ENCODE measurements around the gene ERVFRD-1.

ERVFRD-1 gene

GRCh38 chr6:11129908-11130565 lies 18.5 kb upstream of the ERVFRD-1 start:
- no peak for DNase-seq (ENCODE audit: low spot score)

- no peak for DNase-seq (ENCODE audit: low spot score)
These were observed 17.1 kb upstream of the ERVFRD-1 start for GRCh38 chr6:11128608-11129007.

- DNase-seq (ENCODE audit: low spot score): no peak
These were observed 15.4 kb upstream of the ERVFRD-1 start for GRCh38 chr6:11126876-11127275.

DNA sequence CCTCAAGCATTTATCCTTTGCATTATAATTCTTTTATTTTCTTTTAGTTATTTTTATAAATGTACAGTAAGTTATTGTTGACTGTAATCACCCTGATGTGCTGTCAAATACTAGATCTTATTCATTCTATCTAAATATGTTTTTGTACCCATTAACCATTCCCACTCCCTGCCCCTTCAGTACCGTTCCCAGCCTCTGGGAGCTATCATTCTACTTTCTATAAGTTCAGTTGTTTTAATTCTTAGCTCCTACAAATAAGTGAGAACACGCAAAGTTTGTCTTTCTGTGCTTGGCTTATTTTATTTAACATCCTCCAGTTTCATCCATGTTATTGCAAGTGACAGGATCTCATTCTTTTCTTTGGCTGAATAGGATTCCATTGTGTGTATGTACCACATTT lies 12.5 kb upstream of the ERVFRD-1 start:
- DNase-seq (ENCODE audit: low spot score): no peak

- DNase-seq (ENCODE audit: low spot score): no peak
These were observed 10.9 kb upstream of the ERVFRD-1 start for GRCh38 chr6:11122380-11122779.

GRCh38 chr6:11121851-11122250 lies 10.3 kb upstream of the ERVFRD-1 start:
- DNase-seq (ENCODE audit: low spot score): no peak

- no peak for DNase-seq (ENCODE audit: low spot score)
These were observed 8.9 kb upstream of the ERVFRD-1 start for GRCh38 chr6:11120271-11121005.

GRCh38 chr6:11115808-11116536 lies 4.4 kb upstream of the ERVFRD-1 start:
- peak; percentile 41 for DNase-seq (ENCODE audit: low spot score)

- peak; percentile 60 for DNase-seq (ENCODE audit: low spot score)
These were observed 1.5 kb upstream of the ERVFRD-1 start for GRCh38 chr6:11113038-11113437.

DNA sequence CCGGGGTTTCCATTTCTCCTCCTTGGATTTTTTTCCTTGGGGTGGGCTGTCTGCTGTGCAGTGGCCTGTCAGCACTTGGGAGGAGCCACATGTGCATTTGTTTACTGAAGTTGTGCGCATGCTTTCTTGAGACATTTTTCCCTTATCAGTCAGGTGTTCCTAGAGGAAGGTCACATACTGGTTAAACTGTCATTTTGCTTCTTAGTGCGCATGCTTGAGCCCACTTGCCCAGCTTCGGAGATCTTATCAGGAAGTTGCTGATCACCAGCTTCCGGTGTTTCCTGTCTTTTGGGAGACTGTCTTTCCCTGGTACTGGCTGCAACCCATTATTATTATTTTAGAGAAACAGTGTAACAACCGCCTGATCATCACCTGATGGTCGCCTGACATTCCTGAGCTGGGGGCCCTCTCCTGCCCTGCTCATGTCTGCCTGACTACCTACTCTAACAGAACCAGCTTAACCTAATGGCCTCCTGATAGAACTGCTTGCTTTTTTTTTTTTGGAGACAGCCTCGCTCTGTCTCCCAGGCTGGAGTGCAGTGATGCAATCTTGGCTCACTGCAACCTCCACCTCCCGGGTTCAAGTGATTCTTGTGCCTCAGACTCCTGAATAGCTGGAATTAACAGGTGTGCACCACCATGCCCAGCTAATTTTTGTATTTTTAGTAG lies 378 bp upstream of the ERVFRD-1 start:
- no peak for DNase-seq (ENCODE audit: low spot score)

DNA sequence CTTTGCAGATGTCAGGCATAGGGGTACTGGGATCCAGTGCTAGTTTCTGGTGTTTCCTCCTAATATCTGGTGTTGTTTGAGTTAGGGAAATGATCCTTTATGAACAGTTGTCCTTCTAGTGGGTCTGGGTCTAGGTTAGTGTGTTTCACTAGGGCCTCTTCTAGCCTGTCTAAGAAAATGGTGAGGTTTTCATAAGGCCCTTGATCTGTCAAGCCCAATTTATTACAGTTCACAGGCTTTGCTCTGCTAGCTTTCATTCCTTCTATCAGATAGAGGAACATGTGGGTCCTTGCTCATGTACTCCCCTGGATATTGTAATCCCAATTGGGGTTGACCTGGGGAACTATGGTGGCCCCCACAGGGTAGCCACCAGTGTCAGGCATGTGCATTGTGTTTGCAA lies 2.8 kb downstream of the ERVFRD-1 start:
- no peak for DNase-seq (ENCODE audit: low spot score)

DNA sequence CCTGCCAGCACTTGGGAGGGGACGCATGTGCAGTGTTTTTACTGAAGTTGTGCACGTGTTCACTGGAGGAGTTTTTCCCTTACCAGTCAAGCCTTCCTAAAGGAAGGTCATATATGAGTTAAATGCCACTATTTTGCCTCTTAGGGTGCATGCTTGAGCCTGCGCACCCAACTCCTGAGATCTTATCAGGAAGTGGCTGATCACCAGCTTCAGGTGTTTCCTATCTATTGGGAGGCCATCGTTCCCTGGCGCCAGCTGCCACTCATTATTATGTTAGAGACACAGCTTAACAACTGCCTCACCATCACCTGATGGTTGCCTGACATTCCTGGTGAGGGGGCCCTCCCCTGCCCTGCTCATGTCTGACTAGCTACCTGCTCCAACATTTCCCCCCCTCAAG lies 8.5 kb downstream of the ERVFRD-1 start:
- no peak for DNase-seq (ENCODE audit: low spot score)

- DNase-seq (ENCODE audit: low spot score): no peak
These were observed 10.1 kb downstream of the ERVFRD-1 start for GRCh38 chr6:11101417-11101816.

GRCh38 chr6:11098004-11098403 lies 13.5 kb downstream of the ERVFRD-1 start:
- DNase-seq (ENCODE audit: low spot score): no peak

DNA sequence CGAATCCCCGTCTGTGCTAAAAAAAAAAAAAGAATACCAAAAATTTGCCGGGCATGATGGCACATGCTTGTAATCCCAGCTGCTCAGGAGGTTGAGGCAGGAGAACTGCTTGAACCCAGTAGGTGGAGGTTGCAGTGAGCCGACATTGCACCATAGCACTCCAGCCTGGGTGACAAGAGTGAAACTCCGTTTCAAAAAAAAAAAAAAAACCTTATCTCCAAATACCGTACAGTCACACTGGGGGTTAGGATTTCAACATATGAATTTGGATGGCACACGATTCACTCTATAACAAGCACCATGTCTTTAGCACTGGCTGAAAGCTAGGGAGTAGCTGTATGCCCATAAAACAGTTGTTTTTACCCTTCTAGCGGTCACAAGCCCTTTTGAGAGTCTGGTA lies 14.0 kb downstream of the ERVFRD-1 start:
- no peak for DNase-seq (ENCODE audit: low spot score)

DNA sequence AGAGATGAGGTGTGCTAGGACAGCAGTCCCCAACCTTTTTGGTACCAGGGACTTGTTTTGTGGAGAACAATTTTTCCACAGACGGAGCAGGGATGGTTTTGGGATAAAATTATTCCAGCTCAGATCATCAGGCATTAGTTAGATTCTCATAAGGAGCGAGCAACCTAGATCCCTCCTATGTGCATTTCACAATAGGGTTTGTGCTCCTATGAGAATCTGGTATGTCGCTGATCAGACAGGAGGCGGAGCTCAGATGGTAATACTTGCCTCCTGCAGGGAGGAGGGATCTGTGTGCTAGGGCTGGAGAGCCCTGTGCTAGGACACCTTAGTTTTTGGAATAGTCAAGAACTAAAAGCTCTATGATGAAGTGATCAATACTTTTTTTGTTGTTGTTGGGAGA lies 15.4 kb downstream of the ERVFRD-1 start:
- DNase-seq (ENCODE audit: low spot score): peak; percentile 19

DNA sequence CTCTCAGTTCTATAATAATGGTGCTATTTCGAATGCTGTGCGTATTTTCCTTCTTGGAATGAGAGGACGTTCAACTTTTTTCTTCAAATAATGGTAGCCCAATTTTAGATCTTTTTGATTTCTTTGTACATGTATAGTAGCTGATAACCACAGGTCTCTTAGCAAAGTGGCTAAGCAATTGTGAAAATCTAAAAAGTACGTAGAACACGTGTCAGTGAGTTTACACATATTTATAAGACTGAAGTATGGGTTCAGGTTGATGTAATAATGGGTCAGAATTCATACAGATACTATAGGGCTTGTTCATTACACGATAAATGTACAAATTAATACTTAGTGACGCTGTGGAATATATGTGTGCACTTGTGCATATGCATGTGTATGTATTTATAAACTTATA lies 16.6 kb downstream of the ERVFRD-1 start:
- no peak for DNase-seq (ENCODE audit: low spot score)

GRCh38 chr6:11094411-11094851 lies 17.1 kb downstream of the ERVFRD-1 start:
- DNase-seq (ENCODE audit: low spot score): peak; percentile 67

DNA sequence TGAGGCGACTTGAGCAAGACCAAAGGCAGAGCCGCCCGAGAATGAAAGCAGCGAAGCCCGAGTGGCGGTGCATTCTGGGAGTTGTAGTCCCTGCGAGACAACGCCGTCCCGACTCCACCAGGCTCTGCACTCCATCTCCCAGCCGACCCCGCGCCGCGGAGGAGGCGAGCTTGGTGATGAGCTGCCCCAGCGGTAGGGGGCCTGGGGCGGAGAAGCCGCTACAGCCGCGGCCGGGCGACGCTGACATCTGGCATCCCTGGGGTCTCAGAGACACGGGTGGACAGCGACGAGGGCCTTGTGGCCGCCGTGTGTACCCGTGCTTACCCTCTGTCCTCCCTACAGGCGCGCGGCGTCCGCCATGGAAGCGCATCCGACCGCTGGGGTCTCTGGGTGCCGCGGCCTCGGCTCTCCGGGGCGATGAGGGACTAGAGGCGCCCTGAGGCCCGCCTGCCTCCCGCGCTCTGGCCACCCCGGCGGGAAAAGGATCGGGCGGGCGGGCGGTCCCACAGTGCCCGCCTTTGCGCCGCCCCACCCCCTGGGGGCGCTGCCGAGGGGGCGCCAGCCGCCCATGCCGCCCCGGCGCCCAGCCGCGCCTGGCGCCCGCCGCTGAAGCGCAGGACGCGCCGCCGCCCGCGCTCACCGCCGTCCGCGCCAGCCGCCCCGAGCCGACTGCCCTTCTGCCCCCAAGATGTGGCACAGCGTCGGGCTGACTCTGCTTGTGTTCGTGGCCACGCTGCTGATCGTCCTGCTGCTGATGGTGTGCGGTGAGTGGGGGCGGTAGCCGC lies 17.7 kb downstream of the ERVFRD-1 start, which contains the start of gene SMIM13:
TSS of gene SMIM13 (plus strand) at position 209 of the 785 bp plus-strand sequence. CDS start at position 689, 480 bp downstream.
- peak; percentile 98 for DNase-seq (ENCODE audit: low spot score)

DNA sequence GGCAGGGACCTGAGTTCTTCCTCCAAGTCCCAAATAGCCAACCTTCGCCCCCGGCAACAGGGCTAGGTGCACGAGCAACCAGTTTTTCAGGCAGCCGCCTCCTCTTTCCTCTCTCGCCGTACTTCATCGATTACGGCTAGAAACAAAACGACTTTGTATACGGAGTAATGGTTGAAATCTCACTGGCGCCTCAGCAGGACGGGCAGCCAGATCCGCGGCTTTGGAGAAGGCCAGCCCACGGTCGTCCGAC lies 18.2 kb downstream of the ERVFRD-1 start:
- DNase-seq (ENCODE audit: low spot score): no peak

DNA sequence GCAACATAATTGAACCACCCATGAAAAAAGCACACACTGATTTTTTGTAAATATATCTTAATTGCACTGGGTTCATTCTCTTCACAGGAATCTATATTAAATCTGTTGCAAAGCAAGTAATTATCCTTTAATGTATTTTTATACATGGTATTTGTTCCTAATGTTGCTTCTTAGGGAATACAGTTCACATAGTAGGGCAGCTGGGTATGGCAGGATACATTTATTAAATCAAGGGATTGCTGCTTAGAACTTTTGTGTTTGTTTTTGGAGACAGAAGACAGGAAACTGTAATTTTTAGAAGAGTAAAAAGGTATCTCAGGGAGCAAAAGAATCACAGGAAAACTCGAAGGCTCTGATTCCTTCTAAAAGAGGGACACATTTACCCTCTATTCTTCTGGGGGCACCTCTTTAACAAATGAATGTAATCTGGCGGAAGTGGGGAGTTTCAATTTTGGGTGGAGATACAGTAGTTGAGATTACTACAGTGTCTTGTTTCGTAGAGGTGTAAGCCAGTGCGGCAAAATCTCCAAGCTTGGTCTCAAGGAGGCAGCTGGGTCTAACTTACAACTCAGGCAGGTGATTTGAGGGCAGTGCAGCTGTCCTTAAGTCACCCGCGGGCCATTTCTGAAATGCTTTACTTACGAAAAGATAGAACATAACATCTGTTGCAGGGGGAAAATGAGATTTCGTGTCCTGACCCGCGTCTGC lies 18.7 kb downstream of the ERVFRD-1 start:
- DNase-seq (ENCODE audit: low spot score): no peak

Measured in GM03348 (cell line).